Embryonic facial prominence (tissue), 1 donor: ENCODE measurements around the gene IGFBP2.

ENCODE experiments used
- DNase-seq: peaks from one replicate; pipeline ENCODE4 v3.0.0-alpha.2; 2016; ENCODE audit errors: extremely low spot score

IGFBP2 gene

DNA sequence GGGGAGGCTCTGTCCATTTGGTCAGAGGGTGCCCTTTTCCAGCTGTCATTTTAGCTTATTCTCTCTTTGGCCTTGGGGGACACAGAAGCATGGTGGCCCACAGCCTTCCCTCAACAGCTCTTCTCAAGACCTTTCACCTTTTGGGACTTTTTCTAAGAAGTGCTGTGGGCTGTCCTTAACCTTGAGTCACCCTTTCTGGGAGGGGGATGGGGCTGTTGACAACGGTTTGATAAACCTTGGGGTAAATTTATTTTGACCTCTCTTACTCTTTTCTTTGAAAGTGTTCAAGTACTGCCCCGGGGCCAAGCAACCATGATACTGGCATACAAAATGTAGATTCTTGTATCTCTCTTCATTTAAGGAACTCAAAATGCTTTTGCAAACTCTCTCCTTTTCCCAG lies 48.5 kb downstream of the IGFBP2 start:
- no peak for DNase-seq

GRCh38 chr2:216683846-216684245 lies 50.6 kb downstream of the IGFBP2 start:
- DNase-seq = no peak

DNA sequence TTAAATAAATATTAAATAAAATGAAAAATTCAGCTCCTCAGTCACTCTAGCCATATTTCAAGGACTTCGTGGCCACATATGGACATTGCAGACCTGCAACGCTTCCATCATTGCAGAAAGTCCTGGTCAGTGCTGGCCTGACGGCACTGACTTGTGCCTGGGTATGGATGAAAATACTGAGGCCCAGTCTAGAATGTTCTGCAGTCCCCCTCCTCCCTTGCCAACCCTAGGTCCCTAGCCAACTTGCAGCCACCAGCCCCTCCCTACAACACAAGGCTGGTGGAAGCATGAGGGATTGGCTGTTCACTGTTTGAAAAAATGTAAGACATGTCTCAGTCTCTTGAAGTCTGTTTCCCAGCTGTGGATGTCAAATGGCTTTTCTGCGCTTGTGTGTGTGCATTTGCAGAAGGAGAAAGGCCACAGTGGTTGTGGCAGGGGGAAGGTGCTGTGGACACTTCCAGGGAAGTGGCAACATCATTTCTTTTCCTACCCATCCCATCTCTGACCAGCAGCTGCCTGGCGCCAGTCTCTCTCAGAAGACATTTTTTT lies 52.2 kb downstream of the IGFBP2 start:
- no peak for DNase-seq

- no peak for DNase-seq
Measured at GRCh38 chr2:216687111-216687510, 53.9 kb downstream of the IGFBP2 start.

DNA sequence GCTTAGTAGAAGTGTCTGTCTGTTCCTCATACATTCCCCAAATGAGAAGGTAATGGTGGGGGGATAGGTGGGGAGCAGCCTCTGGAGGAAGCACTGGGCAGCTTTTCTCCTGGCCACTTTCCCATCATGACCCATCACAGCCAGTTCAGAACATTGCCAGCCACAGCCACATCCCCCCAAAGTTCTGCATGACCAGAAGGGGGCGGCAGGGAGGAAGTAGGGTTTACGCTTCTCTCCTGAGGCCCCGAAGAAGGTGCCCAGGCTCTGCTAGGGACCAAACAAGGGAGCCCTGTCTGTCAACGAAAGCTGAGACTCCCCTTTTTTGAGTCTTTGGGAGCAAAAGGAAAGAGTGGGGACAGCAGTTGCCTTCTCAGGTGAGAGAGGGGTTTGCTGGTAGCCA lies 54.4 kb downstream of the IGFBP2 start:
- DNase-seq = no peak

DNA sequence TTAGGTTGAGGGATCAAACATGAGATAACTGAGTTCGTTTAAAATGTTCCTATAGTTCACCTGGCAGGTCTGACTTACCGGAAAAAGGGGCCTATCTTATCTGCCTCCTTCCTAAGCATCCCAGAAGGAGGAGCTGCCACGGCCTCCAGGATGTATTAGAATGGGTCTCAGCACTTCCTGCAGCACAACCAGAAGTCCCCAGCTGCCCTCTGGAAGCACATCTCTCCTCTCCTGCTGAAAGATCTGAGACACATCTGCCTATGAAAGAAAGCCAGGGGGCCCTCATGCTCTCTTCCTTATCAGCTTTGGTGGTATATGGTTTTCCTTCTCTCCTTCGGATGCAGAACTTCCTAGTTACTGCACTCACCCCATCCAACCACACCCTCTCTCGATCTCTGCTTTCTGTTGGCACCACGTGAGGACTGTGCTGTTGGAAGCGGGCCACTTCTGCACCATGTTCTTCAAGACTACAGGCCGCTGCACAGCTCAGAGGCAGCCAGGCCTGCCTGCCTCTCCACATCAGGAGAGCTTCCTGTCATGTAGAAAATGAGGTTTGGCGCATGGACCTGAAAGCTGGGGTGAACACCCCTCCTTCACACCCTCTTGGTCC lies 55.6 kb downstream of the IGFBP2 start:
- no peak for DNase-seq

DNA sequence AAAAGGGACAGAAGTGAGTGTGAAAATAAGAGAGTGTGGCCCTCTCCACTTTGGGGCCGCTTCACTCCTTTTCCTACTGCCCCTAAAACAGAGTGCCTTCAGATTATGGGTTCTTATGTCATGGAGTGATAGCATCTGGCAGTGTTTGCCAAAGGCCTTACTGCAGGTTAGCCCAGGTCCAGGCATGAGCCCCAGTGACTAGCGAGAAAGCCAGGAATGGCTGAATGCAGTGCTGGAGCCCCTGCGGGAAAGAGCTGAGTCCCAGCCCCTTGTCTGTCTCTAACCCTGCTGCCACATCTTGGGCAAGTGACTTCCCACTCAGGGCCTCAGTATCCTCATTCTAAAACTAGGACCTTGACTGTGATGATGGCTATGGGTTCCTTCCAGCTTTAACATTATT lies 56.2 kb downstream of the IGFBP2 start:
- DNase-seq = no peak

DNA sequence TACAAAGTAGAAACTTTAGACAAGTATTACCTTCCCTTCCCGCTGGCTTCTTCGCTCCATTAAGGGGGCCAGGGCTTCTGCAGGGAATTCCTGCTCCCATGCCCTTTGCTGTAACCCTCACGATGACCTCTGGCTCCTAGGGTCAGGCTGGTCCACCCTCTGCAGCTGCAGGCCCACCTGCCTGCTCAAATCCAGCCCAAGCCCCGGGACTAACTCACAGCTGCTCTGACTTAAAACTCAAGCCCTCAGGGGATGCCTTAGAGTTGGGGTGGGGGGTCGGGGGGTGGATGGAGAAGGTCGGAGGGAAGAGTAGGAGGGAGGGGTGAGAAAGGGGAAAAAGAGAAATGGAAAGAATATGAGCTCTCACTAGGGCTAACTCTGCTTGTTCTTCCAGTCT lies 57.2 kb downstream of the IGFBP2 start:
- DNase-seq = no peak

DNA sequence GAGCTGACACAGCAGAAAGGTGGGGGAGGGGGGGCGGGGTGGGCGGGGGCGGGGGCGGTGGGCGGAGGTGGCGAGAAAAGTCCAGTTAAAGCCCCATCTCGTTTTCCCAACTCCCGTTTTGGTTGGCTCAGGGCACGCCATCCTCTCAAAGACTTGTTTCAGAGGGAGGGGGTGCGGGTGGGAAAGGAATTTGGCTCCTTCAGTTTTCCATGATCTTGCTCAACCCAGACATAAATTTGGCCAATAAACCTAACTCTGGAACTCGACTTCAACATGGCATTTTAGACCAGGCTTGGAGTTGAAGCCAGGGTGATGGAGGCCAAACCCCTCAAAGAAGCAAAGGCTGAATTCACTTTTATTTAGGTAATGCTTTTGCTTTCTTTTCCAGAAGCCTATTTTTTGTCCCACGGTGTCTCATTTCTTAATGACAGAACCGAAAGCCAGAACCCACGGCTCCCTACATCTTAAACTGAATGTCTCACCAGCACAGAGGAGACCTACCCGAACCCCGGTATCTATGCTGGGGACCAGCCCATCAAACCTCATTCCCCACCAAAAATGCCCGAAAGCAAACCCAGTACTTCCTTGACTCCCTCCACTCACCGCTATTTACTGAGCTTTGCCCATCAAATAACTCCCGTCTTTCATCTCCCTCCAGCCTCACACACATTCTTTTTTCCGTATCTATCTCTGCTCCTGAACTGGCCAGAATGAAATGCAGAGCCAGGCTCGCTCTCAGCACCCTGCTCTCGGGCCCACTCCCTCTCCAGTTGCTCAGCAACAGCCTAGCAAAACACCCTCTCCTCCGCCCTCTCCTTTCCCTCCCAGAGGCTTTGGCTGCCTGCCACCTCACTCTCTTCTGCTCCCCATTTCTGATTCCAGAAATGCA lies 57.9 kb downstream of the IGFBP2 start:
- peak; percentile 90 for DNase-seq

DNA sequence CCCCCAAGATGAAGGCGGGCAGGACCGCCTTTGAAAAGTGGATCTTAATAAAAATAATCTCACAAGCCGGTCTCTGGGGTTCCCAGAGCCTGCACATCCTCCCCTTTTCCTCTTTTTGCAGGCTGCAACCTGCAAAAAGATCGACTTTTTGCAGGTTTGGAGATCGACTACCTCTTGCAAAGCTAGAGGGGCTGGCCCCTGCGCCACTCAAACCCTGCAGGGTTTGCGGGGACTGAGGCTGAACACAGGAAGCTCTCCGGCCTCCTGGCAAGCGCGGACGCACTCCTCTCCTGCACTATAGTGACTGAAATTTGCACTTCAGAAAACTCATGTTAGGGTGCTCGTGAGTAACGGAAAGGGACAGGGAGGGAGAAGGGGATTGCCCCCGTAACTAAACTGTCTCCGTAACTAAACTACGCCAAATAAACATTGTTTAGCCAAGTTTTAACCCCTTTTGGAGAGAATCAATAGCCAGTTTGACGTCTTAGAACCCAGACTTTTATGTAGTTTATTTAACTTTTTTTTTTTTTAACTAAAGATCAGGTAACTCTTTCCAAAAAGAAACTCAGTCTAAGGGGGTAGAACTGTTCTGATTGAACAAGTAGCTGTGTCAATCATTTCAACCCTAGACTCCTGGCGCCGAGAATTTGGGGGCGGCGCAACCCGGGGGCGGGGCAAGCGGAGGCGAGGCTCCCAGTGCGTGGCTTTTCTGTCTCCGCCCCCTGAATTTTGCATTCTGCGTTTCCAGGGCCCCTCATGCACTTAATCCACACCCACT lies 59.6 kb downstream of the IGFBP2 start:
- DNase-seq = peak; percentile 89

DNA sequence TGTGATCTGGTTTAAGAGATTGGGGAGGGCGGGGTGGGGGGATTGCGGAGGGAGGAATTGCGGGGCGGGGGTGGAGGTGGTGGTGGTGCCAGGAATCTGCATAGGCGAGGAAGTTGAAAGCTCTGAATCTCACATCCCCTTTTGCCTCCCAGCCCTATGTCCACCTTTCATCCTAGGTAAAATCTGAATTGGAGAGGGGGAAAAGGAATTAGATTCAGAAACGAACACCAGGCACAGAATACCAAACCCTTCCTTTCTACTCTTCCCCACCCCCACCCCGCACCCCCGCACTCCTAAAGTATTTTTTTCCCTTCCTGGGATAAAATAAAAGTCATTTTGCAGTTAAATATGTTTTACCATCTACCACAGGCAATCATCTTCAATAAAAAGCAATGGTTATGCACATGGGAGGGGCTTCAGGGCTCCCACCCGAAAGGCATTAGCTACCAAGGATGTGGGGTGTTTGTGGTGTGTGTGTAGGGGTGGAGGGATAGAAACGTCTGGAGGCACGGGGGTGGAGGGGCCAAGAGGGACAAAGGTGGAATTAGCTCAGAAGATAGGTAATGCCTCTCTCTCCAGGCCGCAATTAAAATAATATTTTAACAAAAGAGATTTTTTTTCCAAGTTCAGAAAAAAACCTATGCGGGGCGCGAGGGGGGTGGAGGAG lies 60.3 kb downstream of the IGFBP2 start:
- DNase-seq = no peak

DNA sequence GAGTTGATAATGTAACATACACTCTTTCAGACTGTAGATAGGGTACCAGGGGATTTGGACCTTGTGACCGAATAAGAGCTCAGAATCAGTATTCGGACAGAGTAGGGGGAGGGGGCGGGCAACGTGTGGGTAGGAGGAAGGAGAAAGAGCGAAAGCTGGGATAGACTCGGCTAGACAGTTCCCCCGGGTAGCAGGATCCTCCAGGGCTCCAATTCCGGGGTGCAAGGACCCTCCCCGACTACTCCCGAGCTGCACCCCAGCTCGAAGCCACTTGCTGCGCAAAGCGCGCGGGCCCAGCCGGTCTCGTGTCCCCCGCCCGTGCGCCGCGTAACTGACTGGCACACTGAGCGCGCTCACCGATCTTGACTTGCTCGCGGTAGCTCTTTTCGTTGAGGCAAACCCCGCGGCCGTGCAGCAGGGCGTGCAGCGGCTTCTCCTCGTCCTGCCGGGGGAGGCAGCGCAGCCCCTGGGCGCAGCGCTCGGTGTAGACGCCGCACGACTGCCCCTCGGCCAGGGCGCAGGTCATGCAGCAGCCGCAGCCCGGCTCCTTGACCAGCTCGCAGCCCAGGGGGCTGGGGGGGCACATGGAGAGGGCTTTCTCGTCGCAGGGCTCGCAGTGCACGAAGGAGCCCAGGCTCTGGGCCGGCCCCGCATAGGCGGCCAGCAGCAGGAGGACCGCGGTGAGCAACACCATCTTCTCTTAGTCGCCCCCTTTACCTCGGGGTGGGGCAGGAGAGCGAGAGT lies 61.0 kb downstream of the IGFBP2 start:
- DNase-seq = no peak

DNA sequence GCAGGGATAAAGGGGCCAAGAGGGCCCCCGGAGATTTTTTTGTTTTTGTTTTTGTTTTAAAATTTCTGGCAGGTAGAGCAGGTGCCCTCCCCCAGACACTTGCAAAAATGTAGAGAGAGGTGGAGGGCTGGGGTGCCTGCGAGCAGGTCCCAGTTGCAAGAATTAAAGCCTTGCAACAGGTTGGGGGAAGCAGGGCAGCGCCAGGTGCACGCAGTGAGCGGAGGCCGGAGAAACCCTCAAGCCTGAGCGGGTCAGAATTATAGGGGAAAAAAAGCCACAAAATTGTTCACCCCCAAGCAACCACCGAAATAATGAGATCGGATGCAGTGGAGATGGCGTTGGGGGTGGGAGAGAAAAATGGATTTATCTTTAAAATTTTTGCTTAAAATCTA lies 61.6 kb downstream of the IGFBP2 start:
- no peak for DNase-seq

GRCh38 chr2:216695401-216695821 lies 62.2 kb downstream of the IGFBP2 start, which contains the start of gene IGFBP5:
TSS of gene IGFBP5 (minus strand) at chr2:216695549. CDS start at chr2:216694775, 774 bp downstream.
- peak; percentile 89 for DNase-seq

DNA sequence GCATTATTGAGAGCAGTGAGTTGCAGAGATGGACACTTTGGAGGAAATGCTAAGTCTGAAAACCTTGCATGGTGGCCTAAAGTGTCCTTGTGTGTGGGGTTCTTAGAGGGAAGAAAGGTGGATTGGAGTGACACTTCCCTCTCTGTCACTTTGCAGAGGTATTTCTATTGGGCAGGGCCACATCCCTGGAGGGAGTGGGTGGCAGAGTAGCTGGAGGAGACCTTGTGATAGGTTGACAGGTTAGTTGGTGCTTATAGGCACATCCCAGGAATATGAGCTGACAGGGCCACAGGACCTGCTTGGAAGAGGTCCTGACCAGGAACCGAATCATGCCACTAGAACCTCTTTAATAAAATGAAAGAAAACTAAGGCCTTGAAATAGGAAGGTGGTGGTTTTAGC lies 63.1 kb downstream of the IGFBP2 start:
- DNase-seq = no peak

- DNase-seq = peak; percentile 71
Measured at GRCh38 chr2:216696751-216697560, 63.7 kb downstream of the IGFBP2 start.

DNA sequence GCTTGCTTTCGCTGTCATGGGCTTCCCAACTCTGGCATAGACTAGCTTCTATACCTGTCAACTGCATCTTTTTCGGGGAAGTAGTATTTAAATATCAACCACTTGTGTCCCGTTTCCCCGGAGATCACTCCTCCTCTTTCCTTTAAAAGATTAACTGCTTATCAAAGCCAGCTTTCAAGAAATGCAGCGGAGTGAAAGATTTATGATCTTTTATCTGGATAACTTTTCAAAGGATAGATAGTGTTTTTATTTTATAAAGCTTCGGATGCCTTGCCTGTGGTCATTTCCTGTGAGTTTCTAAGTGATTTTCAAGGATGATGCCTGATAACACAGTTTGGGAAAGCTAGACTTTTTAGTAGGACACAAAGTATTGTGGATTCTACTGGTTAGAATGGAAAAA lies 65.1 kb downstream of the IGFBP2 start:
- no peak for DNase-seq

DNA sequence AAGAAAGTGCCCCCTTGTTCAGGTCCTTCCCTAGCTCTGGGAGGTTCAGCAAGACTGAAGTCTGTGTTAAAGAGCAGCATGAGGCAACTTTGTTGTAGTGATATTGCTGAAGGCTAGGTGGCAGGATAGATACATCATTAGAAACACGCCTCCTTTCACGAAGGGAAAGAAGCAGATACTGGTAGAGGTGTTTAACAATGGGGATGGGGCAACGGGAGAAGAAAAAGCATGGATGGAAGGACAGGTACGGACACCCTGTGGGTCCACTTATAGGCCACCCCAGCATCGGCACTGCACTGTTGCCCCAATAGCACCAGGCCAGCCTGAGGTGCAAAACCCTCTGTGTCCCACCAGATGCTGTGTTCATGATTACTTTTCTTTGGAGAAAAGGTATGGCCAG lies 65.7 kb downstream of the IGFBP2 start:
- DNase-seq = peak; percentile 72

DNA sequence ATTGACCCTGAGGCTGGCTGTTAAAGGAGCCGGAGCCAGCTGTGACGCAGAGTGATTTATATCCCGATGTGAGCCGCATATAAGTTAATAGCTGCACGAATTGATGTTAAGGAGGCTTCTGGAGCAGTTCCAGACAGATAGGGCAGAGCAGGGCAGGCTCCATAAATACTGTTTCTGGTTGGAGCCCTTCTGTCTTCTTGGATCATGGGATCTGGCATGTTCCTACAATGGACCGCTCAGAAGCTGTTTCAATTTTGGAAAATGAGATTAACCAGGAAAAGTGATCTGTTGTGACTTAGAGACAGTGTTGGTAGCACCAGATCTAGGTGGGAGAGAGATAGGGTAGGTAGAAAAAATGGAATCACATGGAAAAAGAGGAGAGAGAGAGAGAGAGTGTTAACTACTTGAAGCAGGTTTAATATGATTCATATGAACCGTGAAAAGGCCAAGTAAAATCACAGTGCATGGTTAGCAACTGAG lies 66.9 kb downstream of the IGFBP2 start:
- DNase-seq = no peak

- DNase-seq = no peak
Measured at GRCh38 chr2:216700781-216701180, 67.6 kb downstream of the IGFBP2 start.
